ENCODE measurements around the gene COPS4. TPM values are rescaled to one million over a fixed set of nuclear protein-coding genes. Genes with fewer than 3 reads are reported as not detected.
"Not testable (repeated sequence)": the region's sequence is repeated elsewhere in the genome, so short reads cannot be mapped to it uniquely, and the experiment has no call there.

COPS4 gene
- total RNA-seq, 2 donors from 2014 or later, result 28.9 to 29.3 TPM

DNA sequence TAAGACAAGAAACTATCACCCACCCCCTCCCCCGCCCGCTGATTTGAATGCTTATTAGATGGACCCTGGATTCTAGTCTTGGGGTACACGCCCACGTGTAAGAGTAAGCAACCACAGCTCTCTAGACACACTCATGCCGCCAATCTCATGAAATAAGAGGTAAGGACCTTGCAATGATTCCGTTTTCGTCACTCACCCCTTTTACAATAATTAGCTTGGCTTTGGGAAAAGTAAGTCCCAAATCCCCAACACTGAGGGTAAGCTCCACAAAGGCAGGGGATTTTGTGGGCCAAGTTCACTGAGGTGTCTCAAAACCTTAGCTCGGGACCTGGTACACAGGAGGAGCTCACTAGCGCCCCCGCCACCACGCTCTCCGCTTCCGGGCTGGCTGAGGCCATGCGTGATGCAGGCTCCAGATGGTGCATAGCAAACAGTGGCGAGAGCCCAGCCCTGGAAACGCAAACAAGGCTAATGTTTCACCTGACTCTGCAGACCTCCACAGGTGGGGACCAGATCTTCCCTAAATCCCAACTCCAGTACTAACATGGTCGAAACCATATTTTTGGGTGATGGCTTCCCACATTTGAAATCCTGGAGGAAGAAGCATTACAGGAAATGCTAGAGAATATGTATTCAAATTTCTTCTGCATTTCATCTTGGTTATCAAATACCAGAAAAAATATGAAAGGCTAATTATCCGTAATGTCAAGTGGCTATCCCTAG is 75.4 kb downstream of the COPS4 start:
- Mint-ChIP-seq H3K36me3 (ENCODE audit: insufficient read depth in 2 of 2) (peaks cover 2 to 11% of the 10 kb centered on the region in 2 donors), H3K9me3 (no peaks in the 10 kb centered on the region), H3K4me3 (peak overlapping the region; percentile 97 to 100), H3K27ac (peak overlapping the region; percentile 86), H3K4me1 (ENCODE audit: low read depth) (peaks cover 55% of the 10 kb centered on the region), H3K27me3 (ENCODE audit: low read depth) (no peaks in the 10 kb centered on the region)
- ATAC-seq (replicated peaks in 1 of 2), result peak; percentile 82 to 84
- DNase-seq, result peak; percentile 93 to 94

- DNase-seq, result no peak
- Mint-ChIP-seq H3K4me1 (ENCODE audit: low read depth) (peaks cover 56% of the 10 kb centered on the region), H3K27ac (peak overlapping the region; percentile 86)
Observed at GRCh38 chr4:83110970-83111750, 76.2 kb downstream of the COPS4 start.

DNA sequence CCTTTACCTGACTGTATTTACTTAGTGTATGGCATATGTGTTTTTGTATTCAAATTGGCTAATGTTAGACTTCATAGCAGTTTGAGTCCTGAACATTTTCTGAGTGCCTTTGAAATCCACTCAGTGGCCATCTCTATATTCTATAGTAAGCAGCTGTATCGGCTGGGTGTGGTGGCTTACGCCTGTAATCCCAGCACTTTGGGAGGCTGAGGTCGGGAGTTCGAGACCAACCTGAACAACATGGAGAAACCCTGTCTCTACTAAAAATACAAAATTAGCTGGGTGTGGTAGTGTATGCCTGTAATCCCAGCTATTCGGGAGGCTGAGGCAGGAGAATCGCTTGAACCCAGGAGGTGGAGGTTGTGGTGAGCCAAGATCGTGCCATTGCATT is 76.8 kb downstream of the COPS4 start:
- Mint-ChIP-seq H3K4me3 (peak overlapping the region; percentile 90 to 97), H3K27ac (peak overlapping the region; percentile 83), H3K4me1 (ENCODE audit: low read depth) (peaks cover 56% of the 10 kb centered on the region)
- H3K9me3 Mint-ChIP-seq; DNase-seq; H3K36me3 Mint-ChIP-seq (ENCODE audit: insufficient read depth in 2 of 2); H3K27me3 Mint-ChIP-seq (ENCODE audit: low read depth); ATAC-seq (replicated peaks in 1 of 2): not testable (repeated sequence)

More at GRCh38 chr4:83110970-83111750, 76.2 kb downstream of the COPS4 start:
- peak overlapping the region; percentile 97 to 100 for H3K4me3 Mint-ChIP-seq
- ATAC-seq (replicated peaks in 1 of 2), result no peak
- H3K36me3 Mint-ChIP-seq (ENCODE audit: insufficient read depth in 2 of 2), result peaks cover 2 to 8% of the 10 kb centered on the region in 2 donors
- H3K9me3 Mint-ChIP-seq, result no peaks in the 10 kb centered on the region
- H3K27me3 Mint-ChIP-seq (ENCODE audit: low read depth), result no peaks in the 10 kb centered on the region

- ATAC-seq (replicated peaks in 1 of 2) (no peak), DNase-seq (no peak)
- Mint-ChIP-seq H3K4me3 (peak overlapping the region; percentile 89 to 93), H3K4me1 (ENCODE audit: low read depth) (peaks cover 56% of the 10 kb centered on the region), H3K9me3 (no peaks in the 10 kb centered on the region), H3K27me3 (ENCODE audit: low read depth) (no peaks in the 10 kb centered on the region), H3K27ac (peak overlapping the region; percentile 95), H3K36me3 (ENCODE audit: insufficient read depth in 2 of 2) (peaks cover 2 to 8% of the 10 kb centered on the region in 2 donors)
Observed at GRCh38 chr4:83112231-83112630, 77.2 kb downstream of the COPS4 start.

DNA sequence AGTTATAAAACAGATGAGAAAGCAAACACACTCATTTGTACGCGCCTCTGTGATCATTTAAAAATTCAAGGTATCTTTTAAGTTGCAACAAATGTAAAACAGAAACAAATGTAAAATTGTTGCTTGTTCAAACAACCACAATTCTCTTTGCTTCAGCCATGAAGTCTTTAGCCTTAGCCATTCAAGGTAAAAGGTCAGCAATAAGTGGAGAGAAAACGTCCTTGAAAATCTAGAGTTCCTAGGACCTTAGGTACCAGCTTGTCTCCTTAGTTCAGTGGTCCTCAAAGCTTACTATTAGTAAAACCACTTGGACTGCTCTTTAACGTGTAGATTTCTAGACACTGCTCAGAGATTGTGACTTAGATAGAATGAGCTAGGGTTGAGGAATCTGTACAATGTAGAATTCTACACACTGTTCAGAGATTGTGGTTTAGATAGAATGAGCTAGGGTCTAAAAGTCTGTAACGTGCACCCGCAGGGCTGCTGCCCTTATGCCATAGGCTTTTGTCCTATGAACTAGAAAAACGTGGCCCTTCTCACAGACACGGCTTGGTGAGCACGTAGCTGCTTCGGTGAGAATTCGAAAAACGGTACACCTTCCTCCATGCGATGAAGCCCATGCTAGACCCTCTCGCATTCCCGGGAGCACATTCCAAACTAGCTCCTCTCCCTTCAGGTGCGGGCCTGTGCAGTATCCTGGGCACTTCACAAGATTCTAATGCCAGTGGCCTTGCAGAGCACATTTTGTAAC is 77.9 kb downstream of the COPS4 start:
- Mint-ChIP-seq H3K36me3 (ENCODE audit: insufficient read depth in 2 of 2) (peaks cover 2 to 8% of the 10 kb centered on the region in 2 donors), H3K9me3 (no peaks in the 10 kb centered on the region), H3K4me1 (ENCODE audit: low read depth) (peaks cover 59% of the 10 kb centered on the region), H3K27me3 (ENCODE audit: low read depth) (no peaks in the 10 kb centered on the region), H3K27ac (peak overlapping the region; percentile 95), H3K4me3 (peak overlapping the region; percentile 89 to 93)
- DNase-seq (peak; percentile 34 to 35), ATAC-seq (replicated peaks in 1 of 2) (peak; percentile 14 to 15)

GRCh38 chr4:83113429-83113786 is 78.4 kb downstream of the COPS4 start:
- ATAC-seq (replicated peaks in 1 of 2) (no peak), DNase-seq (no peak)
- H3K27ac Mint-ChIP-seq, result peak overlapping the region; percentile 95
- no peaks in the 10 kb centered on the region for H3K27me3 Mint-ChIP-seq (ENCODE audit: low read depth)
- no peaks in the 10 kb centered on the region for H3K9me3 Mint-ChIP-seq
- H3K4me1 Mint-ChIP-seq (ENCODE audit: low read depth), result peaks cover 59% of the 10 kb centered on the region
- H3K4me3 Mint-ChIP-seq, result peak overlapping the region; percentile 89 to 93
- peaks cover 2 to 8% of the 10 kb centered on the region in 2 donors for H3K36me3 Mint-ChIP-seq (ENCODE audit: insufficient read depth in 2 of 2)

- peak within 1 kb of the TSS; percentile 95 for H3K27ac Mint-ChIP-seq
- H3K36me3 Mint-ChIP-seq (ENCODE audit: insufficient read depth in 2 of 2), result peaks cover 2 to 5% of the 10 kb centered on the region in 2 donors
- DNase-seq (peak in 1 of 2 donors; percentile 28), ATAC-seq (replicated peaks in 1 of 2) (peak; percentile 30 to 46)
- H3K4me3 Mint-ChIP-seq, result peak within 1 kb of the TSS; percentile 89 to 93
- peaks cover 53% of the 10 kb centered on the region for H3K4me1 Mint-ChIP-seq (ENCODE audit: low read depth)
- H3K27me3 Mint-ChIP-seq (ENCODE audit: low read depth), result no peaks in the 10 kb centered on the region
- no peaks in the 10 kb centered on the region for H3K9me3 Mint-ChIP-seq
Observed at GRCh38 chr4:83114576-83114975, 79.6 kb downstream of the COPS4 start, which contains the start of gene PLAC8. PLAC8 (minus strand) TSS chr4:83114729; CDS start chr4:83107921, 6,808 bp downstream.

GRCh38 chr4:83115000-83115399 is 80.0 kb downstream of the COPS4 start:
- no peak for DNase-seq
- H3K4me1 Mint-ChIP-seq (ENCODE audit: low read depth), result peaks cover 53% of the 10 kb centered on the region
- ATAC-seq (replicated peaks in 1 of 2), result no peak
- H3K4me3 Mint-ChIP-seq, result peak overlapping the region; percentile 85 to 93
- no peaks in the 10 kb centered on the region for H3K9me3 Mint-ChIP-seq
- H3K27ac Mint-ChIP-seq, result peak overlapping the region; percentile 94
- H3K27me3 Mint-ChIP-seq (ENCODE audit: low read depth), result no peaks in the 10 kb centered on the region
- peaks cover 2 to 5% of the 10 kb centered on the region in 2 donors for H3K36me3 Mint-ChIP-seq (ENCODE audit: insufficient read depth in 2 of 2)

GRCh38 chr4:83115656-83116285 is 80.8 kb downstream of the COPS4 start:
- no peak for DNase-seq
- peak overlapping the region in 1 of 2 donors; percentile 33 for H3K4me3 Mint-ChIP-seq
- no peak for ATAC-seq (replicated peaks in 1 of 2)
- peaks cover 47% of the 10 kb centered on the region for H3K4me1 Mint-ChIP-seq (ENCODE audit: low read depth)
- H3K36me3 Mint-ChIP-seq (ENCODE audit: insufficient read depth in 2 of 2), result peaks cover 2 to 5% of the 10 kb centered on the region in 2 donors
- H3K27ac Mint-ChIP-seq, result peak overlapping the region; percentile 94
- no peaks in the 10 kb centered on the region for H3K27me3 Mint-ChIP-seq (ENCODE audit: low read depth)
- no peaks in the 10 kb centered on the region for H3K9me3 Mint-ChIP-seq

- Mint-ChIP-seq H3K4me1 (ENCODE audit: low read depth) (peaks cover 27% of the 10 kb centered on the region), H3K36me3 (ENCODE audit: insufficient read depth in 2 of 2) (no peaks in the 10 kb centered on the region), H3K27ac (no peak overlapping the region), H3K9me3 (no peaks in the 10 kb centered on the region), H3K4me3 (no peak overlapping the region), H3K27me3 (ENCODE audit: low read depth) (no peaks in the 10 kb centered on the region)
- ATAC-seq (replicated peaks in 1 of 2), result no peak
- DNase-seq, result no peak
Observed at GRCh38 chr4:83118869-83119268, 83.9 kb downstream of the COPS4 start.

DNA sequence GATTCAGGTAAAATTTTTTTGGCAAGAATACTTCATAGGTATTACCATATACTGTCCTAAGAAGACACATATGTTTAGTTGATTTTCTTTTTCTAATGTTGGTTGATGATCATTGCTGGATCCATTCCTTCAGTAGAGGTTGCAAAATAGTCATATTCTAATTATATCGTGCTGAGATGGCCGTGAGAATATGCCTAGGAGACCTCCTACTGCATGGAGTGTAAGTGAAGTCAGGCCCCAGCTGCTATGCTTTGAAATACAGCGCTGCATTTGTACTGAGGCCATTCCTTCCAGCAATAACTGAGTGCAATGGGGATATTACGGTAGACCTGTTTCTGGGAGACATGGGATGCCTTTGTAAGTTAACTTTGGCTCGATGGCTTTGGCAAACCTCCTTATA is 86.3 kb downstream of the COPS4 start:
- Mint-ChIP-seq H3K9me3 (no peaks in the 10 kb centered on the region), H3K4me3 (no peak overlapping the region), H3K4me1 (ENCODE audit: low read depth) (peaks cover 13% of the 10 kb centered on the region), H3K27ac (no peak overlapping the region), H3K36me3 (ENCODE audit: insufficient read depth in 2 of 2) (peaks cover 0 to 2% of the 10 kb centered on the region in 2 donors), H3K27me3 (ENCODE audit: low read depth) (no peaks in the 10 kb centered on the region)
- ATAC-seq (replicated peaks in 1 of 2) (no peak), DNase-seq (no peak)

- no peak overlapping the region for H3K27ac Mint-ChIP-seq
- H3K36me3 Mint-ChIP-seq (ENCODE audit: insufficient read depth in 2 of 2), result peaks cover 0 to 5% of the 10 kb centered on the region in 2 donors
- no peak for DNase-seq
- H3K9me3 Mint-ChIP-seq, result no peaks in the 10 kb centered on the region
- ATAC-seq (replicated peaks in 1 of 2), result no peak
- H3K4me3 Mint-ChIP-seq, result no peak overlapping the region
- H3K4me1 Mint-ChIP-seq (ENCODE audit: low read depth), result peaks cover 16% of the 10 kb centered on the region
- no peaks in the 10 kb centered on the region for H3K27me3 Mint-ChIP-seq (ENCODE audit: low read depth)
Observed at GRCh38 chr4:83124111-83124780, 89.3 kb downstream of the COPS4 start.

Measured in activated T-cell treated with anti-CD3 and anti-CD28 coated beads, Interleukin-2, amount 50 U/mL, for 72 hours (primary cell).